HL-60 (cell line): ENCODE results near the gene COMMD4.

ENCODE experiments used
- GABPA ChIP-seq: IDR thresholded peaks from 2 replicates; pipeline ENCODE4 v1.6.1; 2012; ENCODE audit warnings: low read depth
- POLR2AphosphoS5 ChIP-seq: IDR thresholded peaks from 2 replicates; pipeline ENCODE4 v1.6.1; 2012; ENCODE audit warnings: low read depth
- SPI1 ChIP-seq: IDR thresholded peaks from 2 replicates; pipeline ENCODE4 v1.6.1; 2012; ENCODE audit warnings: low read depth, mild to moderate bottlenecking, borderline replicate concordance
- TF ChIP-seq, protein P1 (sequence below): IDR thresholded peaks from 2 replicates; pipeline ENCODE4 v1.6.1; 2012; ENCODE audit warnings: low read depth; ENCODE audit not compliant: insufficient replicate concordance
- TF ChIP-seq, protein P2 (sequence below): IDR thresholded peaks from one replicate; pipeline ENCODE4 v1.5.1; 2011; ENCODE audit warnings: low read length, control low read depth, inconsistent platforms; ENCODE audit not compliant: insufficient read depth

DNA sequence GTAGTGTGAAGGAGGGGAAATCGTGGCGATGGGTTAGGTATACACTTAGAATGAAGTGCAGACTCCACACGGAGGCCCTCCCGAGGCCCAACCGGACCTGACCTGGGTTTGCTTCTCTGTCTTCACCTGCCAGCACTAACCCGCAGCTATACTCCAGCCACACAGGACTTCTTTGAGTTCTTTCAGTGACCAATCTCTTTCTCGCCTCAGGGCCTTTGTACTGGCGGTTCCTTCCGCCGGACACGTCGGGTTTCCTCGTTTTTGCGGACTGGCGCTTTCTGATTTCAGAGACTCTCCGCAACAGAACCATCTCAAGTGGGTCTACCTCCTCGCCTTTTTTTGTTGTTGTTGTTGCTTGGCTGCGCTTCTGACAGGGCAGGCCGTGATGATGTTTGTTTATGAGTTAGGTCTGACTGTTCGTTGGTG is 10.9 kb downstream of the COMMD4 start, which contains the start of gene NEIL1:
- TF ChIP-seq, protein P1, sequence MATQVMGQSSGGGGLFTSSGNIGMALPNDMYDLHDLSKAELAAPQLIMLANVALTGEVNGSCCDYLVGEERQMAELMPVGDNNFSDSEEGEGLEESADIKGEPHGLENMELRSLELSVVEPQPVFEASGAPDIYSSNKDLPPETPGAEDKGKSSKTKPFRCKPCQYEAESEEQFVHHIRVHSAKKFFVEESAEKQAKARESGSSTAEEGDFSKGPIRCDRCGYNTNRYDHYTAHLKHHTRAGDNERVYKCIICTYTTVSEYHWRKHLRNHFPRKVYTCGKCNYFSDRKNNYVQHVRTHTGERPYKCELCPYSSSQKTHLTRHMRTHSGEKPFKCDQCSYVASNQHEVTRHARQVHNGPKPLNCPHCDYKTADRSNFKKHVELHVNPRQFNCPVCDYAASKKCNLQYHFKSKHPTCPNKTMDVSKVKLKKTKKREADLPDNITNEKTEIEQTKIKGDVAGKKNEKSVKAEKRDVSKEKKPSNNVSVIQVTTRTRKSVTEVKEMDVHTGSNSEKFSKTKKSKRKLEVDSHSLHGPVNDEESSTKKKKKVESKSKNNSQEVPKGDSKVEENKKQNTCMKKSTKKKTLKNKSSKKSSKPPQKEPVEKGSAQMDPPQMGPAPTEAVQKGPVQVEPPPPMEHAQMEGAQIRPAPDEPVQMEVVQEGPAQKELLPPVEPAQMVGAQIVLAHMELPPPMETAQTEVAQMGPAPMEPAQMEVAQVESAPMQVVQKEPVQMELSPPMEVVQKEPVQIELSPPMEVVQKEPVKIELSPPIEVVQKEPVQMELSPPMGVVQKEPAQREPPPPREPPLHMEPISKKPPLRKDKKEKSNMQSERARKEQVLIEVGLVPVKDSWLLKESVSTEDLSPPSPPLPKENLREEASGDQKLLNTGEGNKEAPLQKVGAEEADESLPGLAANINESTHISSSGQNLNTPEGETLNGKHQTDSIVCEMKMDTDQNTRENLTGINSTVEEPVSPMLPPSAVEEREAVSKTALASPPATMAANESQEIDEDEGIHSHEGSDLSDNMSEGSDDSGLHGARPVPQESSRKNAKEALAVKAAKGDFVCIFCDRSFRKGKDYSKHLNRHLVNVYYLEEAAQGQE: no peak
- TF ChIP-seq, protein P2, sequence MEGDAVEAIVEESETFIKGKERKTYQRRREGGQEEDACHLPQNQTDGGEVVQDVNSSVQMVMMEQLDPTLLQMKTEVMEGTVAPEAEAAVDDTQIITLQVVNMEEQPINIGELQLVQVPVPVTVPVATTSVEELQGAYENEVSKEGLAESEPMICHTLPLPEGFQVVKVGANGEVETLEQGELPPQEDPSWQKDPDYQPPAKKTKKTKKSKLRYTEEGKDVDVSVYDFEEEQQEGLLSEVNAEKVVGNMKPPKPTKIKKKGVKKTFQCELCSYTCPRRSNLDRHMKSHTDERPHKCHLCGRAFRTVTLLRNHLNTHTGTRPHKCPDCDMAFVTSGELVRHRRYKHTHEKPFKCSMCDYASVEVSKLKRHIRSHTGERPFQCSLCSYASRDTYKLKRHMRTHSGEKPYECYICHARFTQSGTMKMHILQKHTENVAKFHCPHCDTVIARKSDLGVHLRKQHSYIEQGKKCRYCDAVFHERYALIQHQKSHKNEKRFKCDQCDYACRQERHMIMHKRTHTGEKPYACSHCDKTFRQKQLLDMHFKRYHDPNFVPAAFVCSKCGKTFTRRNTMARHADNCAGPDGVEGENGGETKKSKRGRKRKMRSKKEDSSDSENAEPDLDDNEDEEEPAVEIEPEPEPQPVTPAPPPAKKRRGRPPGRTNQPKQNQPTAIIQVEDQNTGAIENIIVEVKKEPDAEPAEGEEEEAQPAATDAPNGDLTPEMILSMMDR: no peak
- TF ChIP-seq POLR2AphosphoS5: no peak
- no peak for TF ChIP-seq GABPA
- TF ChIP-seq SPI1: no peak
